HepG2 (cell line): ENCODE results near the gene PTMA. TPM values are rescaled to one million over a fixed set of nuclear protein-coding genes. Genes with fewer than 3 reads are reported as not detected.

Source experiments
- ARID4A ChIP-seq: sonication (generic); formaldehyde crosslinking; IDR thresholded peaks from 2 replicates; pipeline ENCODE4 v1.5.0; 2020; ENCODE audit warnings: mild to moderate bottlenecking, missing genetic modification reagents, borderline replicate concordance
- CBX2 ChIP-seq, 2 experiments: fragments of 200-600 bp in 1 of 2; sonication (generic); formaldehyde crosslinking in 1 of 2; IDR thresholded peaks; 2 replicates each; pipeline versions ENCODE4 v1.7.0 to v1.8.1; 2018 to 2022; ENCODE audit warnings: low read depth in 2 of 2, low read length in 1 of 2, mild to moderate bottlenecking in 1 of 2, missing genetic modification reagents in 1 of 2
- CEBPB ChIP-seq: IDR thresholded peaks from 2 replicates; pipeline ENCODE4 v1.6.1; 2011; ENCODE audit warnings: low read depth, low read length, improper control_type of control experiment, borderline replicate concordance
- CSRNP1 ChIP-seq: sonication (generic); formaldehyde crosslinking; IDR thresholded peaks from 2 replicates; pipeline ENCODE4 v1.8.1; 2023; ENCODE audit warnings: mild to moderate bottlenecking, missing genetic modification reagents
- DBP ChIP-seq: sonication (generic); formaldehyde crosslinking; IDR thresholded peaks from 2 replicates; pipeline ENCODE4 v1.4.0; 2020; ENCODE audit warnings: missing genetic modification reagents; ENCODE audit errors: not compliant biosample characterization
- E2F1 ChIP-seq: sonication (generic); formaldehyde crosslinking; IDR thresholded peaks from 2 replicates; pipeline ENCODE4 v1.5.0; 2020; ENCODE audit warnings: missing genetic modification reagents
- ETV5 ChIP-seq: IDR thresholded peaks from 2 replicates; pipeline ENCODE4 v1.6.1; 2018; ENCODE audit warnings: missing biosample characterization, missing genetic modification reagents, inconsistent platforms, borderline replicate concordance
- FOXP1 ChIP-seq, 2 experiments: fragments of 450-650 bp in 1 of 2; IDR thresholded peaks; 2 replicates each; pipeline ENCODE4 v1.6.1; 2017 to 2018; ENCODE audit warnings: antibody characterized with exemption in 1 of 2
- HMG20B ChIP-seq: conservative IDR thresholded peaks from 2 replicates; pipeline ENCODE4 v1.6.1; 2016; ENCODE audit warnings: missing genetic modification reagents, missing compliant biosample characterization
- KLF6 ChIP-seq: IDR thresholded peaks from 2 replicates; pipeline ENCODE4 v1.8.0; 2016; ENCODE audit warnings: missing biosample characterization, missing genetic modification reagents
- MAF1 ChIP-seq: sonication (generic); formaldehyde crosslinking; IDR thresholded peaks from 2 replicates; pipeline ENCODE4 v1.5.0; 2020; ENCODE audit warnings: missing genetic modification reagents, borderline replicate concordance
- NFRKB ChIP-seq: fragments of 450-650 bp; IDR thresholded peaks from 2 replicates; pipeline ENCODE4 v1.6.1; 2017
- NFYB ChIP-seq: sonication (generic); formaldehyde crosslinking; IDR thresholded peaks from 2 replicates; pipeline ENCODE4 v1.4.0; 2020; ENCODE audit warnings: missing genetic modification reagents
- RXRB ChIP-seq: IDR thresholded peaks from 2 replicates; pipeline ENCODE4 v1.6.1; 2016; ENCODE audit warnings: borderline replicate concordance, missing genetic modification reagents, missing compliant biosample characterization
- SIN3A ChIP-seq: IDR thresholded peaks from 2 replicates; pipeline ENCODE4 v1.6.1; 2011; ENCODE audit warnings: low read depth, mild to moderate bottlenecking, control low read depth, low read length, borderline replicate concordance
- ZFP36L1 ChIP-seq: sonication (generic); formaldehyde crosslinking; IDR thresholded peaks from 2 replicates; pipeline ENCODE4 v1.8.0; 2022; ENCODE audit warnings: mild to moderate bottlenecking, missing genetic modification reagents, moderate library complexity
- ZNF101 ChIP-seq: sonication (generic); formaldehyde crosslinking; IDR thresholded peaks from 2 replicates; pipeline ENCODE4 v1.4.0; 2020; ENCODE audit warnings: mild to moderate bottlenecking, low read depth, missing genetic modification reagents, borderline replicate concordance
- ZNF207 ChIP-seq: fragments of 450-650 bp; IDR thresholded peaks from 2 replicates; pipeline ENCODE4 v1.6.1; 2016; ENCODE audit warnings: antibody characterized with exemption, borderline replicate concordance
- ZNF3 ChIP-seq: IDR thresholded peaks from 2 replicates; pipeline ENCODE4 v1.7.0; 2017; ENCODE audit warnings: inconsistent platforms
- ZNF740 ChIP-seq: sonication (generic); formaldehyde crosslinking; IDR thresholded peaks from 2 replicates; pipeline ENCODE4 v1.4.0; 2020; ENCODE audit warnings: missing genetic modification reagents
- ZNF841 ChIP-seq: sonication (generic); formaldehyde crosslinking; IDR thresholded peaks from 2 replicates; pipeline ENCODE4 v1.8.1; 2023; ENCODE audit warnings: missing genetic modification reagents, borderline replicate concordance
- polyA plus RNA-seq, 8 experiments: library from polyadenylated mRNA; depleted of rRNA in 3 of 8; stranded (reverse) in 7 of 8; unstranded in 1 of 8; fragments of >200 nt; fragmentation: Illumina TruSeq in 4 of 8; extraction: Trizol in 4 of 8; gene quantifications; 2 replicates each; pipeline versions ENCODE4 v1.2.1 to v1.2.3, GENCODE V29; 2011 to 2016; ENCODE audit warnings: low read depth in 4 of 8, missing spikeins in 1 of 8, mixed read lengths in 1 of 8; ENCODE audit not compliant: insufficient read depth in 1 of 8
- total RNA-seq, 5 experiments: library from RNA; depleted of rRNA; stranded (reverse); fragments of >200 nt; fragmentation: Illumina TruSeq; extraction: Trizol; gene quantifications; 2 replicates each; pipeline ENCODE4 v1.2.3, GENCODE V29; 2016; ENCODE audit warnings: low read depth in 1 of 5

PTMA gene
- total and polyA plus RNA-seq, 2 of the 13 experiments (the other 11 are each of a cell fraction or from before 2014, with no cell fraction given) = 190 to 1,086 TPM

- peak; percentile 76; the same call in 1 of the 2 replicates for TF ChIP-seq CSRNP1 (CRISPR knock-in tag)
- 0 out of 2 replicates have a peak, but pooled peaks have one; percentile 38 for TF ChIP-seq KLF6
- no peak for TF ChIP-seq FOXP1 (IDR thresholded peaks at IDR 0.05)
- TF ChIP-seq FOXP1 (CRISPR knock-in tag; IDR thresholded peaks at IDR 0.05) = no peak
- TF ChIP-seq RXRB (CRISPR knock-in tag) = peak; percentile 61; the same call in 1 of the 2 replicates
- no peak; the same call in 1 of the 2 replicates for TF ChIP-seq SIN3A
- no peak for TF ChIP-seq CEBPB
- peak; percentile 96 for TF ChIP-seq E2F1 (CRISPR knock-in tag)
- no peak for TF ChIP-seq ZNF841 (CRISPR knock-in tag)
- TF ChIP-seq NFYB (CRISPR knock-in tag) = peak; percentile 99
- TF ChIP-seq HMG20B (CRISPR knock-in tag) = no peak
- no peak for TF ChIP-seq ZNF207
- TF ChIP-seq ARID4A = peak; percentile 59
- TF ChIP-seq MAF1 (CRISPR knock-in tag) = no peak
- TF ChIP-seq NFRKB = peak; percentile 89
- no peak for TF ChIP-seq ZNF740 (CRISPR knock-in tag)
- TF ChIP-seq DBP (CRISPR knock-in tag) = no peak
- TF ChIP-seq CBX2 (IDR thresholded peaks at IDR 0.05; ENCODE audit: low read depth, low read length) = no peak
- TF ChIP-seq CBX2 (CRISPR knock-in tag; IDR thresholded peaks at IDR 0.05; ENCODE audit: low read depth) = no peak
- no peak; the same call in 1 of the 2 replicates for TF ChIP-seq ETV5 (CRISPR knock-in tag)
- TF ChIP-seq ZFP36L1 (CRISPR knock-in tag) = no peak
- TF ChIP-seq ZNF3 (CRISPR knock-in tag) = no peak
- no peak for TF ChIP-seq ZNF101 (CRISPR knock-in tag)
Measured at GRCh38 chr2:231706731-231707624, 1.3 kb upstream of the PTMA start (continued).
